Neuronal stem cell (in vitro differentiated cells): ENCODE results near the gene CREG1.

Source experiments
- DNase-seq: peaks from one replicate; pipeline ENCODE4 v3.0.0-alpha.2; 2013; ENCODE audit warnings: low spot score
- H2AFZ ChIP-seq: one replicate; pipeline ENCODE4 v1.6.1; 2013; ENCODE audit warnings: mild to moderate bottlenecking, low read length, inconsistent platforms
- H2AK5ac ChIP-seq: 2 replicates; pipeline ENCODE4 v1.6.1; 2013; ENCODE audit warnings: low read depth, mild to moderate bottlenecking, inconsistent platforms, low read length, moderate library complexity, mixed read lengths
- H2BK120ac ChIP-seq: 2 replicates; pipeline ENCODE4 v1.6.1; 2013; ENCODE audit warnings: low read depth, mild to moderate bottlenecking, inconsistent platforms, low read length, moderate library complexity, mixed read lengths
- H2BK12ac ChIP-seq: one replicate; pipeline ENCODE4 v1.6.1; 2013; ENCODE audit warnings: low read length, inconsistent platforms
- H2BK15ac ChIP-seq: 2 replicates; pipeline ENCODE4 v1.6.1; 2013; ENCODE audit warnings: mild to moderate bottlenecking, low read length, inconsistent platforms, mixed read lengths
- H2BK5ac ChIP-seq: one replicate; pipeline ENCODE4 v1.6.1; 2013; ENCODE audit warnings: inconsistent platforms, mild to moderate bottlenecking, low read length, moderate library complexity
- H3K14ac ChIP-seq: one replicate; pipeline ENCODE4 v1.6.1; 2013; ENCODE audit warnings: low read length, inconsistent platforms
- H3K18ac ChIP-seq: 2 replicates; pipeline ENCODE4 v1.6.1; 2013; ENCODE audit warnings: low read length, inconsistent platforms
- H3K23ac ChIP-seq: 2 replicates; pipeline ENCODE4 v1.6.1; 2013; ENCODE audit warnings: low read depth, mild to moderate bottlenecking, mixed read lengths, low read length, inconsistent platforms; ENCODE audit not compliant: poor library complexity
- H3K27ac ChIP-seq: replicated peaks from 3 replicates; pipeline ENCODE4 v1.5.1; 2013; ENCODE audit warnings: low read length, inconsistent platforms
- H3K27me3 ChIP-seq, 3 experiments: 2 replicates each; pipeline ENCODE4 v1.6.1; 2013; ENCODE audit warnings: low read length in 3 of 3, mild to moderate bottlenecking in 2 of 3, inconsistent platforms in 1 of 3, low read depth in 1 of 3, mixed read lengths in 1 of 3, moderate library complexity in 1 of 3; ENCODE audit not compliant: control insufficient read depth in 3 of 3, insufficient read depth in 3 of 3
- H3K36me3 ChIP-seq, 2 donors: replicated peaks in 1 of 2; 2 replicates each; pipeline ENCODE4 v1.6.1; 2013; ENCODE audit warnings: low read length in 2 of 2; ENCODE audit not compliant: control insufficient read depth in 2 of 2, insufficient read depth in 2 of 2
- H3K4ac ChIP-seq: 2 replicates; pipeline ENCODE4 v1.6.1; 2013; ENCODE audit warnings: inconsistent platforms, mild to moderate bottlenecking, low read length, moderate library complexity
- H3K4me1 ChIP-seq, 2 donors: 1 replicate in 1 of 2; 2 replicates in 1 of 2; pipeline ENCODE4 v1.6.1; 2013; ENCODE audit warnings: low read length in 2 of 2, low read depth in 1 of 2; ENCODE audit not compliant: control insufficient read depth in 2 of 2, insufficient read depth in 1 of 2
- H3K4me2 ChIP-seq: one replicate; pipeline ENCODE4 v1.6.1; 2013; ENCODE audit warnings: mild to moderate bottlenecking, low read length, inconsistent platforms; ENCODE audit not compliant: insufficient read depth, poor library complexity, severe bottlenecking
- H3K4me3 ChIP-seq, 2 donors: 2 replicates each; pipeline ENCODE4 v1.5.1; 2013; ENCODE audit warnings: low read length in 2 of 2, mild to moderate bottlenecking in 2 of 2, inconsistent platforms in 1 of 2, moderate library complexity in 1 of 2
- H3K79me1 ChIP-seq: one replicate; pipeline ENCODE4 v1.6.1; 2013; ENCODE audit warnings: low read depth, mild to moderate bottlenecking, inconsistent platforms, low read length, moderate library complexity
- H3K9ac ChIP-seq: one replicate; pipeline ENCODE4 v1.6.1; 2013; ENCODE audit warnings: mild to moderate bottlenecking, low read depth, low read length, inconsistent platforms; ENCODE audit not compliant: poor library complexity
- H3K9me3 ChIP-seq, 2 donors: replicated peaks in 1 of 2; 2 replicates each; pipeline versions ENCODE3 to v1.6.1; 2013; ENCODE audit warnings: low read length in 2 of 2, mild to moderate bottlenecking in 2 of 2, inconsistent platforms in 1 of 2, low read depth in 1 of 2, mixed read lengths in 1 of 2, moderate library complexity in 1 of 2; ENCODE audit not compliant: control insufficient read depth in 2 of 2, insufficient read depth in 1 of 2
- H4K8ac ChIP-seq: one replicate; pipeline ENCODE4 v1.6.1; 2013; ENCODE audit warnings: low read depth, mild to moderate bottlenecking, inconsistent platforms, low read length, moderate library complexity
- H4K91ac ChIP-seq: one replicate; pipeline ENCODE4 v1.6.1; 2013; ENCODE audit warnings: low read length, low read depth, mild to moderate bottlenecking, inconsistent platforms; ENCODE audit not compliant: poor library complexity
- WGBS, 2 donors: extraction: QIAGEN DNeasy Blood & Tissue Kit; methylation state at CpG; one replicate each; pipeline ENCODE4 v1.1.7; 2013; ENCODE audit warnings: missing lambda C conversion rate in 2 of 2, mixed read lengths in 1 of 2; ENCODE audit not compliant: insufficient read length in 2 of 2, insufficient replicate concordance in 1 of 2; ENCODE audit errors: extremely low coverage in 2 of 2; 5-methylcytosine and 5-hydroxymethylcytosine counted together

The CREG1 gene

DNA sequence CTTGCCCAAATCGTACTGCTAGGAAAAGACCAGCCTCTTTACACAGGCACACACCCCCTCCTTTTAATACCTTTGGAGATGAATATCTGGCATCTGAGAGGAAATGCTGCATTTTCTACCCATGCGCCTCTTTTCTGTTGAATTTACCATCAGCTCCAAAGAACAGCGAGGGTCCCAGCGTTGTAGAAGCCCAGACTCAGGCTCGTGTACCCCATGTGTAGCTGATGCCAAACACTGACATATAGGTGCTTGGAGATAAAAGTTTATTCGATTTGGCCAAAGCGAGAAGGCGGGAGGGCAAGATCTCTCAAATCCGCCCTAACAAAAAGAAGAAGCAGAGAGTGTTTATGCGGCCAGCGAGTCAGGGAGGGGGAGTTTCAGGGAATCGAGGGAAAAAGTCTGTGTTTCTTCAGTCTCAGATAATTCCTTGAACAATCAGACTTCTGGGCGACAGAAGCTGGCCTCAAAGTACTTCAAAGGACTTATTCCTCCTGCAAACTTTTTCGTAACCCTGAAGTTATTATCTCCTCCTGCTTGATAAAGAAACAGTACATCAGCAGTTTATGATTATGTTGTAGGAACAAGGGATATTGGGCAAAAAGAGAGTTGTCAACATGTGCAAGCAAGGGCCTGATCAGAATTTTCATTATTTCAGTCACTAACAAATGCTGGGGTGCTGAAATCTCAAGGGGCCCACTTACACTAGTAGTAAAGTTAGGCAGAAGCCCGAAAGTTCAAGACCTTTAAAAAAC is 642 bp upstream of the CREG1 start:
- DNase-seq, result no peak
- Histone ChIP-seq H2BK15ac (no peak overlapping the region), H3K4me1 (no peaks in the 10 kb centered on the region), H4K91ac (no peak overlapping the region), H4K8ac (no peak overlapping the region), H3K23ac (no peak overlapping the region), H3K18ac (no peak overlapping the region), H3K4me2 (peak overlapping the region; percentile 79), H3K14ac (no peak overlapping the region), H2AFZ (peak overlapping the region; percentile 97), H3K27me3 (peaks cover 0 to 9% (median 0%) of the 10 kb centered on the region in 3 experiments), H3K9me3 (no peaks in the 10 kb centered on the region), H3K27ac (no peak overlapping the region), H3K4ac (no peak overlapping the region), H2BK5ac (no peak overlapping the region), H3K36me3 (no peaks in the 10 kb centered on the region), H2BK12ac (no peak overlapping the region), H3K79me1 (no peaks in the 10 kb centered on the region), H3K9ac (no peak overlapping the region), H3K4me3 (peak overlapping the region; percentile 72 to 78), H2BK120ac (no peak overlapping the region), H2AK5ac (no peak overlapping the region)
- WGBS, 2 donors, result no CpG with 5 or more reads among the region's 15 CpGs

GRCh38 chr1:167551362-167551761 is 2.2 kb downstream of the CREG1 start:
- no peak overlapping the region for H2AFZ ChIP-seq
- no peak overlapping the region for H3K4me3 ChIP-seq
- H3K4me1 ChIP-seq, result no peaks in the 10 kb centered on the region
- H2BK5ac ChIP-seq, result no peak overlapping the region
- no peaks in the 10 kb centered on the region for H3K79me1 ChIP-seq
- DNase-seq, result no peak
- no peak overlapping the region for H3K4me2 ChIP-seq
- no peak overlapping the region for H2BK12ac ChIP-seq
- no peak overlapping the region for H3K9ac ChIP-seq
- H3K27me3 ChIP-seq, result no peaks in the 10 kb centered on the region
- no peak overlapping the region for H4K8ac ChIP-seq
- no peak overlapping the region for H3K27ac ChIP-seq
- H2AK5ac ChIP-seq, result no peak overlapping the region
- no CpG with 5 or more reads among the region's 1 CpG for WGBS, 2 donors
- H2BK15ac ChIP-seq, result no peak overlapping the region
- H3K14ac ChIP-seq, result no peak overlapping the region
- H3K23ac ChIP-seq, result no peak overlapping the region
- no peak overlapping the region for H3K4ac ChIP-seq
- no peaks in the 10 kb centered on the region for H3K9me3 ChIP-seq
- H2BK120ac ChIP-seq, result no peak overlapping the region
- H4K91ac ChIP-seq, result no peak overlapping the region
- peaks cover 0 to 13% of the 10 kb centered on the region in 2 donors for H3K36me3 ChIP-seq
- H3K18ac ChIP-seq, result no peak overlapping the region

DNA sequence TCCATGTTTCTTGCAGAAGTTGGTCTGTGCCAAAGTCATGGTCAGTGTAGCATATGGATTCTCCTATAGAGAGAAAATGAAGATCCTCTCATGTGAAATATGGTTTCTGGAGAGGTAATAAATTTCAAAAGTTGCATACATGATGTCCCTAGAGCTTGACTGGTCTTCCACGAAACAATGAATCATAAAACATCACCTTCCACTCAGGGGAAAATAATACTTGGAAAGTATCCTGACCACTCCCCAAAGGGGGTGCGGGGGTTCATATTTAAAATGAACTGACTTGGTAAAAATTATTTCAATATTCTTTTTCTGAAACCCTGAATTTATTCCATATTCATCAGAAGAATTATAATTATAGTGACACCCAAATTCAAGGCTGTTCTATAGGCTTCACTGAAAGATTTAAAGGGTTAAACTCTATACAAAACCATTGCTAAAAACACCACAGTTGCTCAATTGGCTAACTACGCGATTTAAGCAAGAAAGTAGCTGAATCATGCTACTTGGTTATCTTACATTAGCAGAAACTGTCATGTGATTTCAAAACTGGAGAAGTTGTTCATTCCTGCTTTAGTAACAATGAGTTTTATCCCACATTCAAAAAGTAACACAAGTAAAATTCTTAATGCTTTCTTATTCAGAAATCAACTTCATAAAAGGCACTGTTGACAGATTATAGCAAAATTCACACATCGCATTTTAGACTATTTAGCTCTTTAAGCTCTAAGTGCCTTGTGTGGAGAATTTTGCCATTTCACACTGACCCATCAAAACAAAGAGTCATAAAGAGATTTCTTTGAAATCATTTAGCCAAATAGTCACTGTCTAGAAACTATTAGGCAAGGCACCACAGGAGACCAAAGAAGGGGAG is 5.3 kb downstream of the CREG1 start:
- Histone ChIP-seq H3K79me1 (no peaks in the 10 kb centered on the region), H2AFZ (no peak overlapping the region), H3K4me1 (no peaks in the 10 kb centered on the region), H3K23ac (no peak overlapping the region), H3K4ac (no peak overlapping the region), H3K4me2 (no peak overlapping the region), H3K14ac (no peak overlapping the region), H2BK15ac (no peak overlapping the region), H4K91ac (no peak overlapping the region), H2AK5ac (no peak overlapping the region), H3K4me3 (no peak overlapping the region), H3K27ac (no peak overlapping the region), H3K9me3 (no peaks in the 10 kb centered on the region), H3K18ac (no peak overlapping the region), H4K8ac (no peak overlapping the region), H3K9ac (no peak overlapping the region), H3K27me3 (no peaks in the 10 kb centered on the region), H2BK12ac (no peak overlapping the region), H3K36me3 (peaks cover 0 to 33% of the 10 kb centered on the region in 2 donors), H2BK120ac (no peak overlapping the region), H2BK5ac (no peak overlapping the region)
- WGBS, 2 donors, result no CpG with 5 or more reads among the region's 5 CpGs
- DNase-seq, result no peak

DNA sequence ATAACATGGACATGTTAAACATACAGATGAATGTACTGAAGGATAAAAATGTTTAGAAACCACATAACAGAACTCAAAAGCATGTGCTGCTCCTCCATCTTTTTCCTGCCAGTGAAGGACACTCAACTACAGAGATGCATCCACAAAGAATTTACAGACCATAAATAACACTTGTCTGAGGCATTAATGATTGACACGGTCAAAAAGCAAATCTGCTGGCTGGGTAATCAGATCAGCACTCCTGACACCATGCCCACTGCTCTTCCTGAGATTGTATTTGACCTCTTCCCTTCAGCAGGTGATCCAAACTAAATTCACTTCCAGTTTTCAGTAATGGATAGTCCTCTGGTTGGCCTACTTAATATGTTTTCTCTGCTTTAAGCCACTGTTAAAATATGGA is 6.6 kb downstream of the CREG1 start:
- no peaks in the 10 kb centered on the region for H3K27me3 ChIP-seq
- no peaks in the 10 kb centered on the region for H3K4me1 ChIP-seq
- no peak overlapping the region for H3K27ac ChIP-seq
- H3K23ac ChIP-seq, result no peak overlapping the region
- H3K4me3 ChIP-seq, result no peak overlapping the region
- no peak overlapping the region for H3K9ac ChIP-seq
- no peaks in the 10 kb centered on the region for H3K9me3 ChIP-seq
- H3K18ac ChIP-seq, result no peak overlapping the region
- no peak overlapping the region for H2AK5ac ChIP-seq
- no peak overlapping the region for H4K8ac ChIP-seq
- peaks cover 2 to 33% of the 10 kb centered on the region in 2 donors for H3K36me3 ChIP-seq
- no peak overlapping the region for H2AFZ ChIP-seq
- H2BK12ac ChIP-seq, result no peak overlapping the region
- H3K4me2 ChIP-seq, result no peak overlapping the region
- H4K91ac ChIP-seq, result no peak overlapping the region
- no peak for DNase-seq
- H3K14ac ChIP-seq, result no peak overlapping the region
- no peak overlapping the region for H2BK5ac ChIP-seq
- H2BK120ac ChIP-seq, result no peak overlapping the region
- H2BK15ac ChIP-seq, result no peak overlapping the region
- no CpG with 5 or more reads among the region's 1 CpG for WGBS, 2 donors
- no peaks in the 10 kb centered on the region for H3K79me1 ChIP-seq
- H3K4ac ChIP-seq, result no peak overlapping the region
